Heart left ventricle (tissue), 13 donors: ENCODE data around the gene LRRC31.

Source experiments
- CTCF ChIP-seq, 12 donors: fragments of 200-600 bp; sonication (generic) in 4 of 12; IDR thresholded peaks; one replicate each; pipeline versions ENCODE4 v1.5.0 to v1.8.0; 2018 to 2022; ENCODE audit warnings: antibody characterized with exemption in 12 of 12, mild to moderate bottlenecking in 5 of 12
- POLR2A ChIP-seq, 2 donors: fragments of 450-650 bp; IDR thresholded peaks; one replicate each; pipeline ENCODE4 v1.6.1; 2017; ENCODE audit warnings: antibody characterized with exemption in 2 of 2, mild to moderate bottlenecking in 2 of 2, moderate library complexity in 2 of 2
- donor health status: ischemic (EF 13 %, LVEDD 7.1; RV severe dilation, severe dysfunction).
- donor health status: DM: no; HTN: yes; CAD: no.
- donor health status: DM: no; HTN: no; CAD: no.
- donor health status: ischemic (EF 25% LVEDD 6.9; RV normal size, moderate dysfunction).
- donor health status: ischemic (EF 25% LVEDD 5.7; RV mildly dilated, moderate dysfunction).
- donor health status: ischemic (EF 35%, LVEDD 5.7; RV mildly dilated, moderate dysfunction).
- donor health status: nonischemic (EF 11% LVEDD 7.7; RV severe dilation, severe dysfunction).
- donor health status: DM: yes; HTN: yes; CAD: no.
- donor health status: PGD.
- donor health status: ischemic (EF 29% LVEDD 5.4; RV normal size, mild dysfunction).
- donor health status: nonischemic (EF 23%, LVEDD 6.1; RV moderate dilation, normal function).

GRCh38 chr3:169790687-169791429 lies 78.9 kb downstream of the LRRC31 start:
- TF ChIP-seq CTCF (IDR thresholded peaks at IDR 0.05) (no peak), POLR2A (IDR thresholded peaks at IDR 0.05) (no peak)
